AG09319 (cell line): ENCODE results near the gene CCDC61.

ENCODE experiments used
- DNase-seq: peaks from one replicate; pipeline ENCODE4 v3.0.0-alpha.2; 2010; ENCODE audit warnings: low read depth; ENCODE audit errors: extremely low read depth
- TF ChIP-seq, protein P1 (sequence below): IDR thresholded peaks from 2 replicates; pipeline ENCODE4 v1.5.1; 2011; ENCODE audit warnings: low read depth, mild to moderate bottlenecking, inconsistent platforms, low read length, moderate library complexity

CCDC61 gene

DNA sequence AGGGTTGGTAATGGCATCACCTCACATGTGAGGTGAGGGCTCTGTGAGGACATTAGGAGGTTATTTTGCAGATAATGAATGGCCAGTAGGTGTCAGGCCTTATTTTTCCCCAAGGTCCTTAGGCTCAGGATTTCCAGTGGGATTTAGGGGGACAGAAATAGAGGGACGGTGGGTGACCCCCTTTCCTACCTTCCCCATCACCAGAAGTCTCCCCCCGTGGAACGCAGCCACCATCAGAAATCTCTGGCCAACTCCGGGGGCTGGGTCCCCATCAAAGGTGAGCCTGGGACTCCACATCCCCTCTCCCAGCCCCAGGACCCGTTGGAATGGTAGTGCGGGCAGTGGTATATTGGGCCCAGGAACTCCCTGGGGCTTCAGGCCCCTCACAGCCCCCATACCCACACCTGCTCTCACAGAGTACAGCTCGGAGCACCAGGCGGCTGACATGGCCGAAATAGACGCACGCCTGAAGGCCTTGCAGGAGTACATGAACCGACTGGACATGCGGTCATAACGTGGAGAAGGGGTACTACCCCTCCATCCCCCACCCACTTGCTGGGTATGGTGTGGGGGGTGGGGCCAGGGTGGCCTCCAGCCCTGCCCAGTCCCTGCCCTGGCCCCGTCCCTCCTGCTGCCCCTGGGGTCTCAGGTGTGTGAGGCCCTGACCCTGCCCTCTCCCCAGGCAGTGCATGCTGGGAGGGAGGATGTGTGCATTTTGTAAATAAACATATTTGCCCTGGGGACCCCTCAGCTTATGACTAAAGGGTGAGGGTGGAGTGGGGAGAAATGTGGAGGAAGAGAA is 22.8 kb downstream of the CCDC61 start:
- TF ChIP-seq, protein P1, sequence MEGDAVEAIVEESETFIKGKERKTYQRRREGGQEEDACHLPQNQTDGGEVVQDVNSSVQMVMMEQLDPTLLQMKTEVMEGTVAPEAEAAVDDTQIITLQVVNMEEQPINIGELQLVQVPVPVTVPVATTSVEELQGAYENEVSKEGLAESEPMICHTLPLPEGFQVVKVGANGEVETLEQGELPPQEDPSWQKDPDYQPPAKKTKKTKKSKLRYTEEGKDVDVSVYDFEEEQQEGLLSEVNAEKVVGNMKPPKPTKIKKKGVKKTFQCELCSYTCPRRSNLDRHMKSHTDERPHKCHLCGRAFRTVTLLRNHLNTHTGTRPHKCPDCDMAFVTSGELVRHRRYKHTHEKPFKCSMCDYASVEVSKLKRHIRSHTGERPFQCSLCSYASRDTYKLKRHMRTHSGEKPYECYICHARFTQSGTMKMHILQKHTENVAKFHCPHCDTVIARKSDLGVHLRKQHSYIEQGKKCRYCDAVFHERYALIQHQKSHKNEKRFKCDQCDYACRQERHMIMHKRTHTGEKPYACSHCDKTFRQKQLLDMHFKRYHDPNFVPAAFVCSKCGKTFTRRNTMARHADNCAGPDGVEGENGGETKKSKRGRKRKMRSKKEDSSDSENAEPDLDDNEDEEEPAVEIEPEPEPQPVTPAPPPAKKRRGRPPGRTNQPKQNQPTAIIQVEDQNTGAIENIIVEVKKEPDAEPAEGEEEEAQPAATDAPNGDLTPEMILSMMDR, result no peak
- no peak for DNase-seq

DNA sequence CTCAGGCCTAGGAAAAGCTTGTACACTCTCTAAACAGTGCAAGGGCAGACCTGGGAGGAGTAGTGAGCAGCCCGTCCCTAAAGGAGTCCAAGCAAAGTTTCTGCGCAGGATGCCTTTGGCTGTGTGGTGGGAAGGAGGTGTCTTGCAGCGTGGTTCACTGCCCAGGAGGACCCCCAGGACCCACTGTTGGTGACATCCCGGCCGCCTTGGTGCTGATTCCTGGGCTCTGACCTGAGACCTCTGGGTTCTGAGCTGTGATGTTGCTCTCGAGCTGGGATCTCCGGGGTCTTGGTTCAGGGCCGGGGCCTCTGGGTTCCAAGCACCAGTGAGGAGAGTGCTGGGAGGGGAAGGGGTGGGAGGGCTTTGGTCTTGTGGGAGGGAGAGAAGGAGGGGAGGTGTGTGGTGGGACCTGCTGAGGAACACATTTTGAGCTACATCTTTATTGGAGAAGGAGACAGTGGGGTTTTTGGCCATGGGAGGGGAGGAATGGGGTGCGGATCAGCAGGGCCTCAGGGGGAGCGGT is 23.5 kb downstream of the CCDC61 start:
- DNase-seq, result no peak
- TF ChIP-seq, protein P1, result no peak

DNA sequence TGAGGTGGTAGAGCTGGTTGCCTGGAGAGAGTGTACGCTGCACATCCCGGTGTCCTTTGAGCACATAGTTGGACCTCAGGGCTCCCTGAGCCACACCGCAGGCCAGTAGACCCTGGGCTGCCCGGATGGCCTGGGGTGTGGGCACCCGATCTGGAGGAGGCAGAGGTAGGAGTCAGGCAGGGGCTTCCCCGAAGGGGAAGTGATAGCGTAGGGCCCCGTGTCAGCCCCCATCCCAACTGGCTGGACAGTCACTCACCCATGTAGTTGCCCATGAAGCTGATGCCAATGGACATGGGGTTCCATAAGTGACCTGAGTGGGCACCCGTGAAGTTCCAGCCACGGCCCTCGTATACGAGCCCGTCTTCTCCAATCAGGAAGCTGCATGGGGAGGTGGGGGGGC is 24.0 kb downstream of the CCDC61 start:
- TF ChIP-seq, protein P1, result no peak
- no peak for DNase-seq

DNA sequence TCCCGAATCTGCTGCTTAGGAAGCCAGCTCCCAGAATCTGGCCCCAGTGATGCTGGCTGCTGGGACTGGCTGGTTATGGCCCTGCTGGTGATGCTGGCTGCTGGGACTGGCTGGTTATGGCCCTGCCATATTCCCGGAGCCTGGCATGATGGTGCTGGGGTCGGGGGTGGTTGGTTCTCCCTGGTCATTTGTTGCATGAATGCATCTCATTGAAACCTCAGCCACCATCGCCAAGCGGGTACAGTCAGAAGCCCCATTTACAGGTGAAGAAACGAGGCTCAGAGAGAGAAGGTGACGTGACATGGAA is 25.5 kb downstream of the CCDC61 start:
- no peak for DNase-seq
- TF ChIP-seq, protein P1, result no peak

DNA sequence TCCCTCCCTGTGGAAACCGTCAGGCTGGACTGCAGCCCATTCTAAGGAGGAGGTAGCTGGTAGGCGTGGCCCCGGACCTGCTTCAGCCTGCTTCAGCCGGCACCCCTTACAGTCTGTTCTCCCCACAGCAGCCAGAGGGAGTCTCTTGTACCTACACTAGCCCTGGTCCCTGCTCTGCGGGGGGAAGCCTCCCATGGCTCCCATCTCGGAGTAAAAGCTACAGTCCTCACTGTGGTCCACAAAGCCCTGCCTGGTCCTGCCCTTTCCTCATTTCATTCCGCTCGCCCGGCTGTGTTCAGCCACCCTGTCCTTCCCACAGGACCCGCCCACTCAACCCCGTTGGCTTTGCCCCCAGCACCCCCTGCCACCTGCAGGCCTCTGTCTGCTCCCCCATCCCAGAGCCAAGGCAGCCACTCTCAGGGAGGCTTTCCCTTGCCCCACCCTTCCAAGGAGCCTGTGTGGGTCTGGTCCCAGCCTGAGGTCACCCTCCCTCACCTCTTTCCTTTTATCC is 26.3 kb downstream of the CCDC61 start:
- TF ChIP-seq, protein P1, result no peak
- no peak for DNase-seq

DNA sequence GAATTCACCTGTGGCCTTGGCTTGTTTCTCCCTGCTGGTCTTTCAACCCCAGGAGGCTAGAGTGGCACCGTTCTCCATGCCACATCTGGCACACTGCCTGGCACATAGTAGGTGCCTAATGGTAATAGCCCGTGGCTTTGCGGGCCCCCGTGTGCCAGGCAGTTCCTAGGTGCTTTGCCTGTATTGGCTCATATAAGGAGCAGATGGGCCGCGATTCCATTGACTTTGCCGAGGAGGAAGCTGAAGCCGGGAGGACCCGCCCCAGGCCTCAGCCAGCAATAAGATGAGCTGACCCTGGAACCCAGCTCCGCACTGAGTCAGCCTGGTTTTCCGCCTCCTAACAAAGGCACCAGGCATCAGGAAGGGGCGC is 26.8 kb downstream of the CCDC61 start:
- DNase-seq, result no peak

More for the DNA sequence above, 26.8 kb downstream of the CCDC61 start:
- TF ChIP-seq, protein P1, result no peak
